SK-N-SH (cell line): Measurements from ENCODE around the gene SLC35F5. TPM values are rescaled to one million over a fixed set of nuclear protein-coding genes. Genes with fewer than 3 reads are reported as not detected.
"Not testable (repeated sequence)": the region's sequence is repeated elsewhere in the genome, so short reads cannot be mapped to it uniquely, and the experiment has no call there.

Source experiments
- CTCF ChIA-PET: fragments of 300-600, 350-600 bp; formaldehyde crosslinking; extraction: SDS; loops from one replicate; lab custom pipeline; 2021; lab: Yijun Ruan, JAX
- POLR2A ChIA-PET: fragments of 350-600 bp; sonication (Branson Sonifier 250); formaldehyde crosslinking; extraction: SDS; loops from one replicate; lab custom pipeline; 2020; ENCODE audit warnings: antibody characterized with exemption, inconsistent platforms; lab: Yijun Ruan, JAX
- DNase-seq: peaks from one replicate; pipeline ENCODE4 v3.0.0; 2012
- H2AFZ ChIP-seq: fragments of 200-600 bp; sonication (generic); 2 replicates; pipeline ENCODE4 v1.8.1; 2016; ENCODE audit warnings: antibody characterized with exemption, mild to moderate bottlenecking, low read depth
- H3F3A ChIP-seq: fragments of 200-600 bp; sonication (generic); replicated peaks from 2 replicates; pipeline ENCODE3; 2016; ENCODE audit warnings: antibody characterized with exemption, mild to moderate bottlenecking; ENCODE audit not compliant: insufficient read depth
- H3K27ac ChIP-seq, 2 experiments: fragments of 200-500 bp in 1 of 2; fragments of 200-600 bp in 1 of 2; sonication (Bioruptor generic) in 1 of 2; sonication (generic), shearing (Covaris generic) in 1 of 2; 2 replicates each; pipeline versions ENCODE4 v1.5.1 to v1.6.1; 2014 to 2016; ENCODE audit warnings: low read depth in 2 of 2, inconsistent platforms in 1 of 2, low read length in 1 of 2, mild to moderate bottlenecking in 1 of 2, mixed read lengths in 1 of 2
- H3K27me3 ChIP-seq: fragments of 200-600 bp; sonication (generic), shearing (Covaris generic); 2 replicates; pipeline ENCODE4 v1.6.1; 2016; ENCODE audit warnings: mixed run types; ENCODE audit not compliant: insufficient read depth
- H3K36me3 ChIP-seq, 2 experiments: fragments of 200-500 bp in 1 of 2; fragments of 200-600 bp in 1 of 2; sonication (Bioruptor generic) in 1 of 2; sonication (generic) in 1 of 2; replicated peaks in 1 of 2; 2 replicates each; pipeline versions ENCODE3 to v1.5.1; 2014 to 2016; ENCODE audit warnings: low read length in 1 of 2, mild to moderate bottlenecking in 1 of 2; ENCODE audit not compliant: insufficient read depth in 2 of 2, control insufficient read depth in 1 of 2
- H3K4me1 ChIP-seq, 2 experiments: fragments of 200-500 bp in 1 of 2; fragments of 200-600 bp in 1 of 2; sonication (Bioruptor generic) in 1 of 2; sonication (generic), shearing (Covaris generic) in 1 of 2; 2 replicates each; pipeline versions ENCODE4 v1.5.1 to v1.6.1; 2014 to 2016; ENCODE audit warnings: low read depth in 1 of 2, low read length in 1 of 2, mixed run types in 1 of 2; ENCODE audit not compliant: insufficient read depth in 2 of 2, control insufficient read depth in 1 of 2
- H3K4me2 ChIP-seq: fragments of 200-600 bp; sonication (generic), shearing (Covaris generic); 2 replicates; pipeline ENCODE4 v1.6.1; 2017; ENCODE audit warnings: mixed run types
- H3K4me3 ChIP-seq, 2 experiments: fragments of 200-500 bp in 1 of 2; fragments of 200-600 bp in 1 of 2; sonication (Bioruptor generic) in 1 of 2; sonication (generic), shearing (Covaris generic) in 1 of 2; 2 replicates each; pipeline versions ENCODE4 v1.5.1 to v1.8.1; 2014 to 2016; ENCODE audit warnings: low read depth in 2 of 2, inconsistent platforms in 1 of 2, low read length in 1 of 2, mild to moderate bottlenecking in 1 of 2, mixed read lengths in 1 of 2, moderate library complexity in 1 of 2
- H3K79me2 ChIP-seq: fragments of 200-600 bp; sonication (generic); 2 replicates; pipeline ENCODE4 v1.8.1; 2017; ENCODE audit warnings: mild to moderate bottlenecking; ENCODE audit not compliant: insufficient read depth
- H3K9ac ChIP-seq: fragments of 200-600 bp; sonication (generic); 2 replicates; pipeline ENCODE4 v1.6.1; 2017; ENCODE audit warnings: mixed run types
- H3K9me2 ChIP-seq: fragments of 200-600 bp; sonication (generic); 2 replicates; pipeline ENCODE4 v1.6.1; 2017; ENCODE audit warnings: mixed run types
- H3K9me3 ChIP-seq: fragments of 200-600 bp; sonication (generic); 2 replicates; pipeline ENCODE4 v1.6.1; 2017; ENCODE audit warnings: mixed run types, mild to moderate bottlenecking, moderate library complexity
- H4K20me1 ChIP-seq: fragments of 200-600 bp; sonication (generic); 2 replicates; pipeline ENCODE4 v1.6.1; 2017; ENCODE audit warnings: mild to moderate bottlenecking, mixed run types; ENCODE audit not compliant: insufficient read depth
- CHD2 ChIP-seq: fragments of 150-350 bp; IDR thresholded peaks from 2 replicates; pipeline ENCODE4 v1.6.1; 2018; ENCODE audit warnings: low read length; ENCODE audit not compliant: partially characterized antibody
- ELF1 ChIP-seq: IDR thresholded peaks from 2 replicates; pipeline ENCODE4 v1.4.0; 2012
- EP300 ChIP-seq, 2 experiments: IDR thresholded peaks; 2 replicates each; pipeline versions ENCODE4 v1.4.0 to v1.6.1; 2012; ENCODE audit warnings: borderline replicate concordance in 1 of 2, low read depth in 1 of 2, low read length in 1 of 2
- FOSL2 ChIP-seq: IDR thresholded peaks from 2 replicates; pipeline ENCODE4 v1.4.0; 2012; ENCODE audit warnings: low read depth, mild to moderate bottlenecking, moderate library complexity, borderline replicate concordance
- GATA2 ChIP-seq: sonication (generic); formaldehyde crosslinking; IDR thresholded peaks from 2 replicates; pipeline ENCODE4 v1.5.0; 2020; ENCODE audit warnings: mild to moderate bottlenecking, missing genetic modification reagents
- MEF2A ChIP-seq: IDR thresholded peaks from 2 replicates; pipeline ENCODE4 v1.4.0; 2012; ENCODE audit warnings: low read depth, borderline replicate concordance
- NRF1 ChIP-seq: IDR thresholded peaks from 2 replicates; pipeline ENCODE4 v1.6.1; 2012; ENCODE audit warnings: low read depth, mild to moderate bottlenecking, low read length
- POLR2AphosphoS5 ChIP-seq: IDR thresholded peaks from 2 replicates; pipeline ENCODE4 v1.6.1; 2012; ENCODE audit warnings: low read depth, low read length
- RAD21 ChIP-seq: IDR thresholded peaks from 2 replicates; pipeline ENCODE4 v1.6.1; 2012; ENCODE audit warnings: mild to moderate bottlenecking, low read length
- SMC3 ChIP-seq: IDR thresholded peaks from 2 replicates; pipeline ENCODE4 v1.6.1; 2012; ENCODE audit warnings: low read depth, low read length, improper control_type of control experiment
- TAF1 ChIP-seq: IDR thresholded peaks from 2 replicates; pipeline ENCODE4 v1.6.1; 2012; ENCODE audit warnings: low read depth, mild to moderate bottlenecking, low read length, moderate library complexity, borderline replicate concordance
- TCF12 ChIP-seq: IDR thresholded peaks from 2 replicates; pipeline ENCODE4 v1.4.0; 2012
- TEAD4 ChIP-seq: IDR thresholded peaks from 2 replicates; pipeline ENCODE4 v1.4.0; 2012; ENCODE audit warnings: mild to moderate bottlenecking, borderline replicate concordance; ENCODE audit not compliant: insufficient read depth
- YY1 ChIP-seq: IDR thresholded peaks from 2 replicates; pipeline ENCODE4 v1.4.0; 2012; ENCODE audit warnings: low read depth, mild to moderate bottlenecking
- WGBS: methylation state at CpG from one replicate; pipeline ENCODE4 v1.1.6; 2017; ENCODE audit warnings: low lambda C conversion rate; 5-methylcytosine and 5-hydroxymethylcytosine counted together
- polyA plus RNA-seq, 3 experiments: library from polyadenylated mRNA; depleted of rRNA; stranded (reverse); fragments of >200 nt; gene quantifications; 2 replicates each; pipeline ENCODE4 v1.2.3, GENCODE V29; 2012
- TF ChIP-seq, protein P1 (sequence below): IDR thresholded peaks from 2 replicates; pipeline ENCODE4 v1.4.0; 2012; ENCODE audit warnings: low read depth, borderline replicate concordance
- TF ChIP-seq, protein P2 (sequence below): IDR thresholded peaks from 2 replicates; pipeline ENCODE4 v1.4.0; 2012; ENCODE audit warnings: low read depth, borderline replicate concordance

The SLC35F5 gene
- polyA plus RNA-seq, 1 of the 3 experiments (the other 2 are of a cell fraction), result 16.8 TPM

DNA sequence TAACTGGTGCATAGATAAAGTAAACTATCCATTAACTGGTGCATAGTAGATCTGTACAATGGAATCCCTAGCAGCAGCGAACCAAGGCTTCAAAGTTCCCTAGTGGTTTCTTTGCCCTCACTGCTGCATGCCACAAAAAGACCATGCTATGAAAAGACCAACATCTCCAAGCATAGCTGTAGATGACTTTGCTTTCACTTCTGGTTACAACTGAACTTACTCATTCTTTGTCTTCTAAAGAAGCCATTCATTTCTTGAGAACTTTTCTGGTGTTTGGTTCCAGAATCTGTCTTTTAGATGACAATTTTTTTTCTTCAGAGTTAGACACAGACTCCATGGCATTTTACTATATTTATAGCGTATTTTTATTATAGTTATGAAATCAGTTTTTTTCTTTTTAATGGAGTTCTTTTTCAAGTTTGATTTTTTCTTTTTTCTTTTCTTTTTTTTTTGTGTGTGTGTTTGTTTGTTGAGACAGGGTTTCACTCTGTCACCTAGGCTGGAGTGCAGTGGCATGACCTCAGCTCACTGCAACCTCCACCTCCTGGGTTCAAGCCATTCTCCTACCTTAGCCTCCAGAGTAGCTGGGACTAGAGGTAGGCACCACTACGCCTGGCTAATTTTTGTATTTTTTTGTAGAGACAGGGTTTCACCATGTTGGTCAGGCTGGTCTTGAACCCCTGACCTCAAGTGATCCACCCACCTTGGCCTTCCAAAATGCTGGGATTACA lies 63.6 kb downstream of the SLC35F5 start:
- Histone ChIP-seq H3K36me3 (no peaks in the 10 kb centered on the region), H2AFZ (no peak overlapping the region), H3K4me1 (no peaks in the 10 kb centered on the region), H3K27me3 (no peaks in the 10 kb centered on the region; the same call in 1 of the 2 replicates), H3K27ac (no peak overlapping the region), H4K20me1 (no peaks in the 10 kb centered on the region), H3K9me2 (no peaks in the 10 kb centered on the region), H3F3A (no peaks in the 10 kb centered on the region), H3K79me2 (no peaks in the 10 kb centered on the region), H3K4me3 (no peak overlapping the region), H3K9me3 (no peaks in the 10 kb centered on the region), H3K4me2 (no peak overlapping the region), H3K9ac (no peak overlapping the region)
- no peak for DNase-seq
- TF ChIP-seq FOSL2 (no peak), GATA2 (CRISPR knock-in tag) (no peak), MEF2A (no peak), YY1 (no peak), POLR2AphosphoS5 (no peak), TCF12 (no peak), ELF1 (no peak), SMC3 (no peak), EP300 (IDR thresholded peaks at IDR 0.05; ENCODE audit: borderline replicate concordance in 1 of 2, low read depth in 1 of 2, low read length in 1 of 2) (no peak), TEAD4 (no peak), NRF1 (no peak), RAD21 (no peak), TAF1 (no peak), CHD2 (no peak)
- TF ChIP-seq, protein P1, sequence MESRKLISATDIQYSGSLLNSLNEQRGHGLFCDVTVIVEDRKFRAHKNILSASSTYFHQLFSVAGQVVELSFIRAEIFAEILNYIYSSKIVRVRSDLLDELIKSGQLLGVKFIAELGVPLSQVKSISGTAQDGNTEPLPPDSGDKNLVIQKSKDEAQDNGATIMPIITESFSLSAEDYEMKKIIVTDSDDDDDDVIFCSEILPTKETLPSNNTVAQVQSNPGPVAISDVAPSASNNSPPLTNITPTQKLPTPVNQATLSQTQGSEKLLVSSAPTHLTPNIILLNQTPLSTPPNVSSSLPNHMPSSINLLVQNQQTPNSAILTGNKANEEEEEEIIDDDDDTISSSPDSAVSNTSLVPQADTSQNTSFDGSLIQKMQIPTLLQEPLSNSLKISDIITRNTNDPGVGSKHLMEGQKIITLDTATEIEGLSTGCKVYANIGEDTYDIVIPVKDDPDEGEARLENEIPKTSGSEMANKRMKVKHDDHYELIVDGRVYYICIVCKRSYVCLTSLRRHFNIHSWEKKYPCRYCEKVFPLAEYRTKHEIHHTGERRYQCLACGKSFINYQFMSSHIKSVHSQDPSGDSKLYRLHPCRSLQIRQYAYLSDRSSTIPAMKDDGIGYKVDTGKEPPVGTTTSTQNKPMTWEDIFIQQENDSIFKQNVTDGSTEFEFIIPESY, result no peak
- TF ChIP-seq, protein P2, sequence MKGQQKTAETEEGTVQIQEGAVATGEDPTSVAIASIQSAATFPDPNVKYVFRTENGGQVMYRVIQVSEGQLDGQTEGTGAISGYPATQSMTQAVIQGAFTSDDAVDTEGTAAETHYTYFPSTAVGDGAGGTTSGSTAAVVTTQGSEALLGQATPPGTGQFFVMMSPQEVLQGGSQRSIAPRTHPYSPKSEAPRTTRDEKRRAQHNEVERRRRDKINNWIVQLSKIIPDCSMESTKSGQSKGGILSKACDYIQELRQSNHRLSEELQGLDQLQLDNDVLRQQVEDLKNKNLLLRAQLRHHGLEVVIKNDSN, result no peak
- CTCF ChIA-PET, result no interaction called here
- WGBS, result 46% methylated on average over 3 of the region's 3 CpGs
- POLR2A ChIA-PET, result no interaction called here

DNA sequence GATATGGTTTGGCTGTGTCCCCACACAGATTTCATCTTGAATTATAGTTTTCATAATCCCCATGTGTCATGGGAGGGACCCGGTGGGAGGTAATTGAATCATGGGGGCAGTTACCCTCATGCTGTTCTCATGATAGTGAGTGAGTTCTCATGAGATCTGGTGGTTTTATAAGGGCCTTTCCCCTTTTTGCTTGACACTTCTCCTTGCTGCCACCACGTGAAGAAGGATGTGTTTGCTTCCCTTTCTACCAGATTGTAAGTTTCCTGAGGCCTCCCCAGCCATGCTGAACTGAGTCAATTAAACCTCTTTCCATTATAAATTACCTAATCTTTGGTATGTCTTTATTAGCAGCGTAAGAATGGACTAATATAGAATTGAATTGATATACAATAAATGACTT lies 65.6 kb downstream of the SLC35F5 start:
- H3K4me2 ChIP-seq, H3F3A ChIP-seq, H3K27ac ChIP-seq, H3K36me3 ChIP-seq, H3K9me3 ChIP-seq, H3K9me2 ChIP-seq, H3K9ac ChIP-seq, H3K79me2 ChIP-seq, H3K4me3 ChIP-seq, POLR2A ChIA-PET, DNase-seq, H4K20me1 ChIP-seq, CTCF ChIA-PET, H3K27me3 ChIP-seq, H2AFZ ChIP-seq, H3K4me1 ChIP-seq: not testable (repeated sequence)
- WGBS, result 20% methylated on average over 3 of the region's 3 CpGs
